GM18951 (cell line): ENCODE results near the gene WASL.
"Not testable (repeated sequence)": the region's sequence is repeated elsewhere in the genome, so short reads cannot be mapped to it uniquely, and the experiment has no call there.

Source experiments
- POLR2A ChIP-seq: IDR thresholded peaks from 4 replicates; pipeline ENCODE4 v1.6.1; 2011; ENCODE audit warnings: mild to moderate bottlenecking; ENCODE audit not compliant: insufficient read length, insufficient read depth; ENCODE audit errors: extremely low read depth
- in situ Hi-C: fragments of 300-500 bp; cut with MboI; formaldehyde crosslinking; loops from one replicate; pipeline ENCODE4 v1.12.0; 2022; ENCODE audit warnings: low sequenced_read_pairs, mixed read lengths, inconsistent platforms; ENCODE audit not compliant: unreplicated experiment

The WASL gene

GRCh38 chr7:123748734-123749536 is at the start of gene WASL:
WASL (minus strand) TSS chr7:123749003; CDS start chr7:123748734, 269 bp downstream.
- in situ Hi-C loops: no loop called here
- peak; percentile 90 for TF ChIP-seq POLR2A

GRCh38 chr7:123797673-123798531 is 49.1 kb upstream of the WASL start:
- in situ Hi-C loops: no loop called here
- no peak for TF ChIP-seq POLR2A

GRCh38 chr7:123796568-123796967 is 47.8 kb upstream of the WASL start:
- no peak for TF ChIP-seq POLR2A
- in situ Hi-C loops: no loop called here

GRCh38 chr7:123795917-123796316 is 47.1 kb upstream of the WASL start:
- in situ Hi-C loops: no loop called here
- TF ChIP-seq POLR2A: no peak

GRCh38 chr7:123795116-123795515 is 46.3 kb upstream of the WASL start:
- in situ Hi-C loops: not testable (repeated sequence)

- in situ Hi-C loops: no loop called here
Observed at GRCh38 chr7:123792547-123792946, 43.7 kb upstream of the WASL start.

GRCh38 chr7:123791001-123791400 is 42.2 kb upstream of the WASL start:
- TF ChIP-seq POLR2A: no peak
- in situ Hi-C loops: no loop called here

More at GRCh38 chr7:123792547-123792946, 43.7 kb upstream of the WASL start:
- no peak for TF ChIP-seq POLR2A

GRCh38 chr7:123789817-123790216 is 41.0 kb upstream of the WASL start:
- in situ Hi-C loops: no loop called here
- no peak for TF ChIP-seq POLR2A

- in situ Hi-C loops: no loop called here
- no peak for TF ChIP-seq POLR2A
Observed at GRCh38 chr7:123789206-123789784, 40.5 kb upstream of the WASL start.

- in situ Hi-C loops: no loop called here
- TF ChIP-seq POLR2A: no peak
Observed at GRCh38 chr7:123788584-123788983, 39.8 kb upstream of the WASL start.

GRCh38 chr7:123787220-123788007 is 38.6 kb upstream of the WASL start:
- no peak for TF ChIP-seq POLR2A
- in situ Hi-C loops: no loop called here

- in situ Hi-C loops: no loop called here
- no peak for TF ChIP-seq POLR2A
Observed at GRCh38 chr7:123784263-123784662, 35.5 kb upstream of the WASL start.

GRCh38 chr7:123783820-123784219 is 35.0 kb upstream of the WASL start:
- no peak for TF ChIP-seq POLR2A
- in situ Hi-C loops: no loop called here
